ENCODE results near the gene ESM1. TPM values are rescaled to one million over a fixed set of nuclear protein-coding genes. Genes with fewer than 3 reads are reported as not detected.

ESM1 gene
- total RNA-seq, 1 experiment from 2014 or later = not detected

DNA sequence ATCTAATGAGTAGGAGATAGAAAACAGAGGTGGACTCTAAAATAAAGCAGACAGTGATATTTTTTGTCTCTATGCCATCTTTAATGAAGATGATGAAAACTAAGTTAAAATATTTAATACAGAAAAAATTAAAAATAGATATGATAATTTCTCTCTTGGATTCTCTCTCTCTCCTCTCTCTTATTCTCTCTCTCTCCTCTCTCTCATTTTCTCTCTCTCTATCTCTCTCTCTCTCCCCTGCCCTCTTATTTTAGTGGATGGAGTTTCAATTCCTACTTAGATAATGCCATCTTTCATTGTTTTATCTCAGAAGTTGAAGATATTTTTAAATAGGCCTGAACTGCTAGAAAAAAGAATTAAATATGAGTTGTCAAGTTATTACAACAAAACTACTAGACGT, 38.2 kb downstream of the ESM1 start:
- Histone ChIP-seq H3K9me3 (ENCODE audit: control insufficient read depth, insufficient read depth, low read depth, low read length) (no peaks in the 10 kb centered on the region), H3K36me3 (ENCODE audit: control insufficient read depth, insufficient read depth, low read length) (no peaks in the 10 kb centered on the region), H3K4me1 (ENCODE audit: control insufficient read depth, insufficient read depth, low read length) (no peaks in the 10 kb centered on the region), H3K27ac (ENCODE audit: low read length) (no peak overlapping the region), H3K4me3 (ENCODE audit: low read depth in 2 of 2, low read length in 2 of 2) (no peak overlapping the region), H3K27me3 (ENCODE audit: control insufficient read depth, insufficient read depth, low read length) (no peaks in the 10 kb centered on the region)
- TF ChIP-seq, protein P1, sequence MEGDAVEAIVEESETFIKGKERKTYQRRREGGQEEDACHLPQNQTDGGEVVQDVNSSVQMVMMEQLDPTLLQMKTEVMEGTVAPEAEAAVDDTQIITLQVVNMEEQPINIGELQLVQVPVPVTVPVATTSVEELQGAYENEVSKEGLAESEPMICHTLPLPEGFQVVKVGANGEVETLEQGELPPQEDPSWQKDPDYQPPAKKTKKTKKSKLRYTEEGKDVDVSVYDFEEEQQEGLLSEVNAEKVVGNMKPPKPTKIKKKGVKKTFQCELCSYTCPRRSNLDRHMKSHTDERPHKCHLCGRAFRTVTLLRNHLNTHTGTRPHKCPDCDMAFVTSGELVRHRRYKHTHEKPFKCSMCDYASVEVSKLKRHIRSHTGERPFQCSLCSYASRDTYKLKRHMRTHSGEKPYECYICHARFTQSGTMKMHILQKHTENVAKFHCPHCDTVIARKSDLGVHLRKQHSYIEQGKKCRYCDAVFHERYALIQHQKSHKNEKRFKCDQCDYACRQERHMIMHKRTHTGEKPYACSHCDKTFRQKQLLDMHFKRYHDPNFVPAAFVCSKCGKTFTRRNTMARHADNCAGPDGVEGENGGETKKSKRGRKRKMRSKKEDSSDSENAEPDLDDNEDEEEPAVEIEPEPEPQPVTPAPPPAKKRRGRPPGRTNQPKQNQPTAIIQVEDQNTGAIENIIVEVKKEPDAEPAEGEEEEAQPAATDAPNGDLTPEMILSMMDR (IDR thresholded peaks at IDR 0.05) = no peak
- TF ChIP-seq, protein P2, sequence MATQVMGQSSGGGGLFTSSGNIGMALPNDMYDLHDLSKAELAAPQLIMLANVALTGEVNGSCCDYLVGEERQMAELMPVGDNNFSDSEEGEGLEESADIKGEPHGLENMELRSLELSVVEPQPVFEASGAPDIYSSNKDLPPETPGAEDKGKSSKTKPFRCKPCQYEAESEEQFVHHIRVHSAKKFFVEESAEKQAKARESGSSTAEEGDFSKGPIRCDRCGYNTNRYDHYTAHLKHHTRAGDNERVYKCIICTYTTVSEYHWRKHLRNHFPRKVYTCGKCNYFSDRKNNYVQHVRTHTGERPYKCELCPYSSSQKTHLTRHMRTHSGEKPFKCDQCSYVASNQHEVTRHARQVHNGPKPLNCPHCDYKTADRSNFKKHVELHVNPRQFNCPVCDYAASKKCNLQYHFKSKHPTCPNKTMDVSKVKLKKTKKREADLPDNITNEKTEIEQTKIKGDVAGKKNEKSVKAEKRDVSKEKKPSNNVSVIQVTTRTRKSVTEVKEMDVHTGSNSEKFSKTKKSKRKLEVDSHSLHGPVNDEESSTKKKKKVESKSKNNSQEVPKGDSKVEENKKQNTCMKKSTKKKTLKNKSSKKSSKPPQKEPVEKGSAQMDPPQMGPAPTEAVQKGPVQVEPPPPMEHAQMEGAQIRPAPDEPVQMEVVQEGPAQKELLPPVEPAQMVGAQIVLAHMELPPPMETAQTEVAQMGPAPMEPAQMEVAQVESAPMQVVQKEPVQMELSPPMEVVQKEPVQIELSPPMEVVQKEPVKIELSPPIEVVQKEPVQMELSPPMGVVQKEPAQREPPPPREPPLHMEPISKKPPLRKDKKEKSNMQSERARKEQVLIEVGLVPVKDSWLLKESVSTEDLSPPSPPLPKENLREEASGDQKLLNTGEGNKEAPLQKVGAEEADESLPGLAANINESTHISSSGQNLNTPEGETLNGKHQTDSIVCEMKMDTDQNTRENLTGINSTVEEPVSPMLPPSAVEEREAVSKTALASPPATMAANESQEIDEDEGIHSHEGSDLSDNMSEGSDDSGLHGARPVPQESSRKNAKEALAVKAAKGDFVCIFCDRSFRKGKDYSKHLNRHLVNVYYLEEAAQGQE (IDR thresholded peaks at IDR 0.05; ENCODE audit: insufficient read depth in 1 of 2, low read depth in 2 of 2, low read length in 1 of 2) = no peak
- TF ChIP-seq SIN3A (IDR thresholded peaks at IDR 0.05; ENCODE audit: borderline replicate concordance, insufficient read depth, low read depth, low read length) = no peak
- no peak for TF ChIP-seq TCF7L2 (IDR thresholded peaks at IDR 0.05; ENCODE audit: low read depth, low read length)
- TF ChIP-seq POLR2AphosphoS5 (IDR thresholded peaks at IDR 0.05; ENCODE audit: low read depth, low read length) = no peak
- no peak for DNase-seq (ENCODE audit: low read depth, low spot score)
- ChIA-PET POLR2A (no interaction called here), CTCF (no interaction called here)
- ATAC-seq = no peak
- intact Hi-C loops (cut with micrococcal nuclease; ENCODE audit: unreplicated experiment) (loop anchor here (10.0 kb wide), 1 partner anchor 198 kb away; no protein-coding TSS in a partner anchor), in situ Hi-C loops (cut with HindIII; ENCODE audit: low pct_unique_long_range_greater_than_20kb, low sequenced_read_pairs) (no loop called here)
- no TSS peak for BruUV-seq (replicated peaks)

DNA sequence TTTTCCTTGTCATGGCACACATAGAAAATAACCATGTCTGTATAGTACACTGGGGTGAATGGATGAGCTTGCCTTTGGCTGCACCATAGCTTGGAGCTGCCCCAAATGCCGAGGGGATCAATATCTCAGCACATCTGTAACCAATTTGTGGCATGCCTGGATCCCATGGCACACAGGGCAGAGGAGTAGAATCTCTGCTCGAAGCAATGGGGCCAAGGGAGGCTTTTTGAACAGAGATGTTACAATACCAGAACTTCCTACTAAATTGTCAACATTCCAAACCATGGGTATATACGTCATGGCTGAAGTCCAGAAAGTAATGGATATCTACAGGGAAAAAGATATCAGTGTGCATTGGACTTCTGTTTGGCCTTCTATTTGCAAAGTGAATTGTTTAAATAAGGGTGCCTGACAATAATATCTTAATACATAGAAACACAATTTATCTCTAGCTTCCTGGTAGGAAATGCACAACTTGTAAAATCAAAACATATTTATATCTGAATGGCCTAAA, 39.0 kb downstream of the ESM1 start:
- H3K27ac ChIP-seq (ENCODE audit: low read length) = no peak overlapping the region
- H3K27me3 ChIP-seq (ENCODE audit: control insufficient read depth, insufficient read depth, low read length) = no peaks in the 10 kb centered on the region
- no TSS peak for BruUV-seq (replicated peaks)
- no peak overlapping the region for H3K4me3 ChIP-seq (ENCODE audit: low read depth in 2 of 2, low read length in 2 of 2)
- intact Hi-C loops (cut with micrococcal nuclease; ENCODE audit: unreplicated experiment) (loop anchor here (10.0 kb wide), 1 partner anchor 198 kb away; no protein-coding TSS in a partner anchor), in situ Hi-C loops (cut with HindIII; ENCODE audit: low pct_unique_long_range_greater_than_20kb, low sequenced_read_pairs) (no loop called here)
- ATAC-seq = no peak
- no peaks in the 10 kb centered on the region for H3K4me1 ChIP-seq (ENCODE audit: control insufficient read depth, insufficient read depth, low read length)
- H3K36me3 ChIP-seq (ENCODE audit: control insufficient read depth, insufficient read depth, low read length) = no peaks in the 10 kb centered on the region
- TF ChIP-seq, protein P2 (IDR thresholded peaks at IDR 0.05; ENCODE audit: insufficient read depth in 1 of 2, low read depth in 2 of 2, low read length in 1 of 2) = no peak
- TF ChIP-seq POLR2AphosphoS5 (IDR thresholded peaks at IDR 0.05; ENCODE audit: low read depth, low read length) (no peak), SIN3A (IDR thresholded peaks at IDR 0.05; ENCODE audit: borderline replicate concordance, insufficient read depth, low read depth, low read length) (no peak), TCF7L2 (IDR thresholded peaks at IDR 0.05; ENCODE audit: low read depth, low read length) (no peak)
- TF ChIP-seq, protein P1 (IDR thresholded peaks at IDR 0.05) = no peak
- no peaks in the 10 kb centered on the region for H3K9me3 ChIP-seq (ENCODE audit: control insufficient read depth, insufficient read depth, low read depth, low read length)
- POLR2A ChIA-PET = no interaction called here
- no peak for DNase-seq (ENCODE audit: low read depth, low spot score)
- CTCF ChIA-PET = no interaction called here

Data from Panc1 (cell line).